EL (cell line): ENCODE measurements around the gene SRGAP2B.
"Not testable (repeated sequence)": the region's sequence is repeated elsewhere in the genome, so short reads cannot be mapped to it uniquely, and the experiment has no call there.

Experiments used
- DNase-seq: peaks from one replicate; pipeline ENCODE4 v3.0.0-alpha.2; 2016

SRGAP2B gene

GRCh38 chr1:144889450-144890115 lies 205.5 kb downstream of the SRGAP2B start:
- not testable (repeated sequence) for DNase-seq

GRCh38 chr1:144883022-144883421 lies 212.1 kb downstream of the SRGAP2B start:
- peak; percentile 13 for DNase-seq

- not testable (repeated sequence) for DNase-seq
These were observed 212.8 kb downstream of the SRGAP2B start for GRCh38 chr1:144882343-144882742.

GRCh38 chr1:144858607-144859006 lies 236.5 kb downstream of the SRGAP2B start:
- not testable (repeated sequence) for DNase-seq
